HG02840 (cell line): ENCODE results near the gene COQ8B.

Experiments used
- ATAC-seq: cut with Tn5 transposase; IDR thresholded peaks from one replicate; pipeline ENCODE4 v1.9.1; 2021; ENCODE audit warnings: mild to moderate bottlenecking, moderate library complexity, moderate number of reproducible peaks; ENCODE audit not compliant: unreplicated experiment, low FRiP score

The COQ8B gene

GRCh38 chr19:40642051-40642706 lies 74.5 kb downstream of the COQ8B start:
- no peak for ATAC-seq
